Amniotic epithelial cell (primary cell): ENCODE results near the gene L3HYPDH.

Experiments used
- DNase-seq: peaks from one replicate; pipeline ENCODE4 v3.0.0-alpha.2; 2010; ENCODE audit warnings: low read depth

The L3HYPDH gene

GRCh38 chr14:59483819-59484638, at the start of gene L3HYPDH, which contains the start of gene JKAMP:
TSS of gene L3HYPDH (minus strand) at chr14:59484408. CDS start at chr14:59484316, 92 bp downstream.
TSS of gene JKAMP (plus strand) at chr14:59484517. CDS start at chr14:59484590, 73 bp downstream.
- peak; percentile 90 for DNase-seq

GRCh38 chr14:59532419-59532818, 48.2 kb upstream of the L3HYPDH start:
- DNase-seq: no peak

- DNase-seq: no peak
Observed at GRCh38 chr14:59530349-59530748, 46.1 kb upstream of the L3HYPDH start.

GRCh38 chr14:59529189-59529588, 45.0 kb upstream of the L3HYPDH start:
- DNase-seq: no peak

- DNase-seq: no peak
Observed at GRCh38 chr14:59520224-59520623, 36.0 kb upstream of the L3HYPDH start.

- DNase-seq: no peak
Observed at GRCh38 chr14:59511916-59512575, 27.8 kb upstream of the L3HYPDH start.

- no peak for DNase-seq
Observed at GRCh38 chr14:59510966-59511365, 26.8 kb upstream of the L3HYPDH start.

GRCh38 chr14:59510001-59510400, 25.8 kb upstream of the L3HYPDH start:
- DNase-seq: peak; percentile 21

- no peak for DNase-seq
Observed at GRCh38 chr14:59509101-59509500, 24.9 kb upstream of the L3HYPDH start.

- no peak for DNase-seq
Observed at GRCh38 chr14:59507752-59508103, 23.5 kb upstream of the L3HYPDH start.

- peak; percentile 54 for DNase-seq
Observed at GRCh38 chr14:59507063-59507751, 23.0 kb upstream of the L3HYPDH start.

- DNase-seq: no peak
Observed at GRCh38 chr14:59503256-59503655, 19.0 kb upstream of the L3HYPDH start.

GRCh38 chr14:59500732-59501131, 16.5 kb upstream of the L3HYPDH start:
- DNase-seq: no peak

- no peak for DNase-seq
Observed at GRCh38 chr14:59492384-59492783, 8.2 kb upstream of the L3HYPDH start.

- peak; percentile 28 for DNase-seq
Observed at GRCh38 chr14:59490756-59491155, 6.5 kb upstream of the L3HYPDH start.

- peak; percentile 38 for DNase-seq
Observed at GRCh38 chr14:59484639-59485175, 499 bp upstream of the L3HYPDH start.

- DNase-seq: peak; percentile 79
Observed at GRCh38 chr14:59483363-59483762, 845 bp downstream of the L3HYPDH start.

- DNase-seq: peak; percentile 95
Observed at GRCh38 chr14:59482541-59483331, 1.5 kb downstream of the L3HYPDH start.

GRCh38 chr14:59481871-59482540, 2.2 kb downstream of the L3HYPDH start:
- peak; percentile 42 for DNase-seq

GRCh38 chr14:59481407-59481806, 2.8 kb downstream of the L3HYPDH start:
- no peak for DNase-seq

GRCh38 chr14:59480166-59480565, 4.0 kb downstream of the L3HYPDH start:
- no peak for DNase-seq
